Activated T-helper 1 cell treated with anti-CD3 and anti-CD28 coated beads, Interleukin-2, amount 50 U/mL, for 16 hours (primary cell): ENCODE results near the gene ID2.
"Not testable (repeated sequence)": the region's sequence is repeated elsewhere in the genome, so short reads cannot be mapped to it uniquely, and the experiment has no call there.

Source experiments
- DNase-seq, 2 donors: peaks; one replicate each; pipeline ENCODE4 v3.0.0-alpha.2; 2020; ENCODE audit warnings: low read depth in 1 of 2, low spot score in 1 of 2

The ID2 gene

GRCh38 chr2:8725838-8726237, 44.0 kb downstream of the ID2 start:
- no peak for DNase-seq

GRCh38 chr2:8728305-8729015, 46.6 kb downstream of the ID2 start:
- no peak for DNase-seq

- not testable (repeated sequence) for DNase-seq
Measured at GRCh38 chr2:8729101-8729500, 47.2 kb downstream of the ID2 start.

GRCh38 chr2:8729939-8730338, 48.1 kb downstream of the ID2 start:
- DNase-seq: no peak

GRCh38 chr2:8732601-8733000, 50.7 kb downstream of the ID2 start:
- no peak for DNase-seq
